ENCODE results near the gene MOXD1.
"Not testable (repeated sequence)": the region's sequence is repeated elsewhere in the genome, so short reads cannot be mapped to it uniquely, and the experiment has no call there.

Gene MOXD1

GRCh38 chr6:132333639-132334520 lies 67.4 kb downstream of the MOXD1 start:
- H3K9ac ChIP-seq (ENCODE audit: low read length) = no peak overlapping the region
- H3K9me3 ChIP-seq (ENCODE audit: control insufficient read depth, low read length) = no peaks in the 10 kb centered on the region
- no peak overlapping the region for H3K4me3 ChIP-seq (ENCODE audit: low read length)
- H3K27me3 ChIP-seq (ENCODE audit: control insufficient read depth, insufficient read depth, low read length) = peaks cover 5% of the 10 kb centered on the region
- peaks cover 6% of the 10 kb centered on the region for H3K4me1 ChIP-seq (ENCODE audit: control insufficient read depth, insufficient read depth, low read length)
- no peaks in the 10 kb centered on the region for H3K36me3 ChIP-seq (ENCODE audit: control insufficient read depth, insufficient read depth, low read length)

DNA sequence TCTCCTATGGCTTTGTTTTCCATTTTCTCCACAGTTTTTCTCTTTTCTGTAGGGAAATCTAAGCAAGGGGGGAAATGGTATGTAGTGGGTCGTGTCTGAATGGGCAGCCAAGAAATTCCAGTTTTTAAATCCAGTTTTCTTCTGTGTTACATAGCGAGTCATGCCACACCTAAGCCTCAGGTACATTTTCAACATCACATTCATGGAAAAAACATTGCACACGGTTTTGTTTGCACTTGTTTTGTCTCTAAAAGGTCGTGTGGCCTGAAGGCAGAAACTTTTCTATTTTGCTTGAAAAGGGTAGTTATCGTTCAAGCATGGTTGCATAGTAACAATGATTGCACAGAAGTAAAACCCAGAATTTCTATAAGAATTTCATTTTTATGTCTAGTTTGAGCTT lies 70.5 kb downstream of the MOXD1 start:
- Histone ChIP-seq H3K9me3 (ENCODE audit: control insufficient read depth, low read length) (no peaks in the 10 kb centered on the region), H3K4me1 (ENCODE audit: control insufficient read depth, insufficient read depth, low read length) (peaks cover 6% of the 10 kb centered on the region), H3K9ac (ENCODE audit: low read length) (no peak overlapping the region), H3K4me3 (ENCODE audit: low read length) (no peak overlapping the region), H3K27me3 (ENCODE audit: control insufficient read depth, insufficient read depth, low read length) (no peaks in the 10 kb centered on the region), H3K36me3 (ENCODE audit: control insufficient read depth, insufficient read depth, low read length) (no peaks in the 10 kb centered on the region)

- H3K9me3 ChIP-seq (ENCODE audit: control insufficient read depth, low read length) = no peaks in the 10 kb centered on the region
- no peaks in the 10 kb centered on the region for H3K4me1 ChIP-seq (ENCODE audit: control insufficient read depth, insufficient read depth, low read length)
- H3K36me3 ChIP-seq (ENCODE audit: control insufficient read depth, insufficient read depth, low read length) = no peaks in the 10 kb centered on the region
- H3K9ac ChIP-seq (ENCODE audit: low read length) = no peak overlapping the region
- H3K4me3 ChIP-seq (ENCODE audit: low read length) = no peak overlapping the region
- no peaks in the 10 kb centered on the region for H3K27me3 ChIP-seq (ENCODE audit: control insufficient read depth, insufficient read depth, low read length)
Measured at GRCh38 chr6:132322398-132322797, 78.9 kb downstream of the MOXD1 start.

DNA sequence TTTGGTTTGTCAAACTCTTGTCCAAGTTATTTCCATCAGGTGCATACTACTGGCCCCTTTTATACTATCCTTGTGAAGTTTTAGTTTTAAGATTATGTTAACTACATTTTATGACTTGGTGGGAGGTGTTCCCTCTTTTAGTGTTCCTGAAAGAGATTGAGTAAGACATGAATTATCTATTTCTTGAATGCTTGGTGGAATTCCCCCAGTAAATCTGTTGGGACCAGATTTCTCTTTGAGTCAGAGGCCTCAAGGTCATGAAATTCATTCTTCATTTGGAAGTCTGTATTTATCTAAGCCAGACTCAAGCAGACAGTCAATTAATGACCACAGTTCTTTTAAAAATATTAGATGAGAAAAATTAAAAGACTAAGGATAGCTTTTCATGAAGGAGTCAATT lies 81.3 kb downstream of the MOXD1 start:
- Histone ChIP-seq H3K4me3 (ENCODE audit: low read length) (no peak overlapping the region), H3K9me3 (ENCODE audit: control insufficient read depth, low read length) (no peaks in the 10 kb centered on the region), H3K4me1 (ENCODE audit: control insufficient read depth, insufficient read depth, low read length) (peaks cover 2% of the 10 kb centered on the region), H3K36me3 (ENCODE audit: control insufficient read depth, insufficient read depth, low read length) (no peaks in the 10 kb centered on the region), H3K9ac (ENCODE audit: low read length) (no peak overlapping the region), H3K27me3 (ENCODE audit: control insufficient read depth, insufficient read depth, low read length) (no peaks in the 10 kb centered on the region)

DNA sequence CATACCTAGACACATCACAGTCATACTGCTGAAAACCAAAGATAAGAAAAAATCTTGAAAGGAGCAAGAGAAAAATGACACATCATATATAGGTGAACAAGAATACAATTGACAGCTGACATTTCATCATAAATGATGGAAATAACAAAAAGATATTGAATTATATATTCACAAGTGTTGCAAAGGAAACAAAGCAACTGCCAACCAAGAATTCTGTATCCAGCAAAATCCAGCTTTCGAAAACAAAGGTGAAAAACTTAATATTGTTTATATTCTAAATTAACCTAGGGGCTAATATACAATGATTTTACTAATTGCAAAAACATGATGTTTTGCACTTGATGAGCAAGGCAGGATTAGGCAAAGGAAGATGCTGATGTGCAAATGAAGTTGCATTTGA lies 84.3 kb downstream of the MOXD1 start:
- H3K9ac ChIP-seq (ENCODE audit: low read length) = no peak overlapping the region
- peaks cover 12% of the 10 kb centered on the region for H3K4me1 ChIP-seq (ENCODE audit: control insufficient read depth, insufficient read depth, low read length)
- H3K27me3 ChIP-seq (ENCODE audit: control insufficient read depth, insufficient read depth, low read length) = no peaks in the 10 kb centered on the region
- H3K4me3 ChIP-seq (ENCODE audit: low read length) = no peak overlapping the region
- H3K36me3 ChIP-seq (ENCODE audit: control insufficient read depth, insufficient read depth, low read length) = no peaks in the 10 kb centered on the region
- no peaks in the 10 kb centered on the region for H3K9me3 ChIP-seq (ENCODE audit: control insufficient read depth, low read length)

DNA sequence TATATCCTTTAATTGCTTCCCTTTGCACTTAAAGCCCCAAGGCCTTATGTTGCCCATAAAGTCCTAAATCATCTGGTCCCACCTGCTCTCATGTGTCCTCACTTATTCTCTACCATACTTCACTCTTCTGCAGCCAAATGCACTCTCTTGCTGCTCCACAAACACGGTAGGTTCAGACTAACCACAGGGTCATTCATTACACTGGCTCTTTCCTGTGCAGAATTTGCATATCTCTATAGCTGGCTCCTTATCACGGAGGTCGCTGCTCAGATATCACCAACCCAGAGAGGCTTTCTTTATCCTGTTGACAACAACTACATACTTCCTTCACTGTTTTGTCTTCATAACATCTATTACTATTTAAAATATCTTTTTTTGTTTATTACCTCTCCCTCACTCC lies 86.8 kb downstream of the MOXD1 start:
- no peak overlapping the region for H3K4me3 ChIP-seq (ENCODE audit: low read length)
- no peaks in the 10 kb centered on the region for H3K27me3 ChIP-seq (ENCODE audit: control insufficient read depth, insufficient read depth, low read length)
- no peaks in the 10 kb centered on the region for H3K9me3 ChIP-seq (ENCODE audit: control insufficient read depth, low read length)
- H3K36me3 ChIP-seq (ENCODE audit: control insufficient read depth, insufficient read depth, low read length) = no peaks in the 10 kb centered on the region
- peaks cover 12% of the 10 kb centered on the region for H3K4me1 ChIP-seq (ENCODE audit: control insufficient read depth, insufficient read depth, low read length)
- no peak overlapping the region for H3K9ac ChIP-seq (ENCODE audit: low read length)

DNA sequence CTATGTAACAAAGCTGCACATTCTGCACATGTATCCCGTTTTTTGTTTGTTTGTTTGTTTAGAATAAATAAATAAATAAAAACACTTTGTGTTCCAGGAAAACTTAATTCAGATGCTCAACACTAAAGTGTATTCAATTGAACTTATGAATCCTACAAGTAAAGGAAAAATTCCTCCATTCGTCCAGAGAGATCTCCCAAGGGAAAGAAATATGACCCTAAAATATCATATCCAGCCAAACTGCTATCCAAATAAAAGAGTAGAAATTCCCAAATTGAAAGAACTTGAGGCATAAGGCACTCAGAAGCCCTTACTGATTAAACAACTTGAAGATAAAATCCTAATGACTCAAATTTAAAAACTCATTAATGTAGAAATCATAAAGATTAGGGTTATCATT lies 90.4 kb downstream of the MOXD1 start:
- H3K9ac ChIP-seq (ENCODE audit: low read length) = no peak overlapping the region
- H3K4me1 ChIP-seq (ENCODE audit: control insufficient read depth, insufficient read depth, low read length) = peaks cover 12% of the 10 kb centered on the region
- H3K27me3 ChIP-seq (ENCODE audit: control insufficient read depth, insufficient read depth, low read length) = no peaks in the 10 kb centered on the region
- H3K4me3 ChIP-seq (ENCODE audit: low read length) = no peak overlapping the region
- no peaks in the 10 kb centered on the region for H3K36me3 ChIP-seq (ENCODE audit: control insufficient read depth, insufficient read depth, low read length)
- H3K9me3 ChIP-seq (ENCODE audit: control insufficient read depth, low read length) = no peaks in the 10 kb centered on the region

DNA sequence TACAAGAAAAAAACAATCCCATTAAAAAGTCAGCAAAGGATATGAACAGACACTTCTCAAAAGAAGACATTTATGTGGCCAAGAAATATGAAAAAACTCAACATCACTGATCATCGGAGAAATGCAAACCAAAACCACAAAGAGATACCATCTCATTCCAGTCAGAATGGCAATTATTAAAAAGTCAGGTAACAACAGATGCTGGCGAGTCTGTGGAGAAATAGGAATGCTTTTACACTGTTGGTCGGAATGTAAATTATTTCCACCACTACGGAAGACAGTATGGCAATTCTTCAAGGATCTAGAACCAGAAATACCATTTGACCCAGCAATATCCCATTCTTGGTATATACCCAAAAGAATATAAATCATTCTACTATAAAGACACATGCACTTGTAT lies 91.1 kb downstream of the MOXD1 start:
- peaks cover 12% of the 10 kb centered on the region for H3K4me1 ChIP-seq (ENCODE audit: control insufficient read depth, insufficient read depth, low read length)
- H3K27me3 ChIP-seq (ENCODE audit: control insufficient read depth, insufficient read depth, low read length); H3K9me3 ChIP-seq (ENCODE audit: control insufficient read depth, low read length); H3K36me3 ChIP-seq (ENCODE audit: control insufficient read depth, insufficient read depth, low read length); H3K9ac ChIP-seq (ENCODE audit: low read length); H3K4me3 ChIP-seq (ENCODE audit: low read length): not testable (repeated sequence)

DNA sequence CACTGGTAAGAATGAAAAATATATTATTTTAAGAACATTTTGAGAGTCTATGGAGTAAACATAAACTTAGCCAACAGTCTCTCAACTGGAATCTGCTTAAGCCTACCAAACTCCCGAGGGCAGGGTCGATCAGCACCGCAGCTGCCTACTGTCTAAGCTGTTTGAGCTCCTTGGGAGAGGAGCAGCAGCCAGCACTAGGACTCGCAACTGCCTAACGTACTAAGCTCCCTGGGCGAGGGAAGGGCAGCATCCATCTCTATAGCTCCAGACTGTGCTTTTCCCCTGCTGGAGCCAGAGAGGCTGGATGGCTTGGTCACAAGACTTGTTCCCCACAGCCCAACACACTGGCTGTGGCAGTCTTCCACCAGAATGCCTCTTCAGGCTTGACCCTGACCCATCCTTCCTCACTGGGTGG lies 96.4 kb downstream of the MOXD1 start:
- Histone ChIP-seq H3K9ac (ENCODE audit: low read length) (no peak overlapping the region), H3K27me3 (ENCODE audit: control insufficient read depth, insufficient read depth, low read length) (peaks cover 5% of the 10 kb centered on the region), H3K4me1 (ENCODE audit: control insufficient read depth, insufficient read depth, low read length) (no peaks in the 10 kb centered on the region), H3K4me3 (ENCODE audit: low read length) (no peak overlapping the region), H3K9me3 (ENCODE audit: control insufficient read depth, low read length) (no peaks in the 10 kb centered on the region), H3K36me3 (ENCODE audit: control insufficient read depth, insufficient read depth, low read length) (no peaks in the 10 kb centered on the region)

DNA sequence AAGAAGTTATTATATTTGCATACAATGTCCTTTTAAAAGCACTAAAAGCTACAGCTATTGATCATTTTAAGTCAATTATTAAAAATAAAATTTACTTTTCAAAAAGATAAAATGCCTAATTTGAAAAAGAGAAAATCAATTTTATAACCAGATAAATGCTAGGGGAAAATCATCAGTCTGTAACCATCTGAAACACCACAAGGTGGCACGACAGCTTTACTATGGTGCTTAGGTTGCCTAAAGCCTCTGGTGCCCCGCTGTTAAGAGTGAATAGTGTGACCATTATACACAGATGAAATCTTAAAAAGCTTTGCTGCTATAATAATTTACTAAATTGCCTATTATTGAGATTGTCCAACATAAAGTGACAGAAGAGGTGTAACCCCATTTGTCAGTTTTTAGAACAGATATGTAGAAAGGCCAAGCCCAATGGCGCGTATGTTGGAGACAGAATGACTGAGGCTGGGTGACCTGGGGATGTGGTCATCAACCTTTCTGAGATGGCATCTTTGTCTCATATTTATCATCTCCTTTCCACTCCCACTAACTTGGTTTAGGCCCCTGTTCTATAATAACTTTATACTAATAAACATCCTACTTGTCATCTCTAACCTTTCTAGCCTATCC lies 100.8 kb downstream of the MOXD1 start:
- Histone ChIP-seq H3K36me3 (ENCODE audit: control insufficient read depth, insufficient read depth, low read length) (no peaks in the 10 kb centered on the region), H3K27me3 (ENCODE audit: control insufficient read depth, insufficient read depth, low read length) (peaks cover 5% of the 10 kb centered on the region), H3K9ac (ENCODE audit: low read length) (no peak overlapping the region)

DNA sequence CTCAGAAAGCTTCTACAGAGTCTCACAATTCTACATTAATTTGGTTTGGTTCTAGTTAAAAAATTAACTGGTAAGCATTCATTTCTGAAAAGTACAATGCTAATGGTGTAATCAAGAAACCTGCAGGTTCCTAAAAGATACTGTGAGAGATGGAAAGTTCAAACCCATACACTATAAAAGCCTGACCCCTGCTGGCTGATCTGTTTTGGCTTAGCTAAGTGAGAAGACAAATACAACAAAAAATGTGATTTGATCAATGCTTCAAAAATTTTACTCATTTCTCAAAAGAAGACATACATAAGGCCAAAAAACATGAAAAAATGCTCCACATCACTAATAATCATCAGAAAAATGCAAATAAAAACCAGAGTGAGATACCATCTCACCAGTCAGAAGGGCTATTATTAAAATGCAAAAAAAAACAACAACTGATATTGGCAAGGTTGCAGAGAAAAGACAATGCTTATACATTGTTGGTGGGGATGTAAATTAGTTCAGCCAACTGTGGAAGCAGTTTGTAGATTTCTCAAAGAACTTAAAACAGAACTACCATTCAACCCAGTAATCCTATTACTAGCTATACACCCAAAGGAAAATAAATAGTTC lies 102.8 kb downstream of the MOXD1 start:
- H3K4me1 ChIP-seq (ENCODE audit: control insufficient read depth, insufficient read depth, low read length) = no peaks in the 10 kb centered on the region
- H3K9me3 ChIP-seq (ENCODE audit: control insufficient read depth, low read length) = no peaks in the 10 kb centered on the region
- H3K9ac ChIP-seq (ENCODE audit: low read length) = no peak overlapping the region
- no peaks in the 10 kb centered on the region for H3K27me3 ChIP-seq (ENCODE audit: control insufficient read depth, insufficient read depth, low read length)
- no peak overlapping the region for H3K4me3 ChIP-seq (ENCODE audit: low read length)
- H3K36me3 ChIP-seq (ENCODE audit: control insufficient read depth, insufficient read depth, low read length) = no peaks in the 10 kb centered on the region

More for the DNA sequence above, 100.8 kb downstream of the MOXD1 start:
- H3K9me3 ChIP-seq (ENCODE audit: control insufficient read depth, low read length) = no peaks in the 10 kb centered on the region
- no peak overlapping the region for H3K4me3 ChIP-seq (ENCODE audit: low read length)
- no peaks in the 10 kb centered on the region for H3K4me1 ChIP-seq (ENCODE audit: control insufficient read depth, insufficient read depth, low read length)

DNA sequence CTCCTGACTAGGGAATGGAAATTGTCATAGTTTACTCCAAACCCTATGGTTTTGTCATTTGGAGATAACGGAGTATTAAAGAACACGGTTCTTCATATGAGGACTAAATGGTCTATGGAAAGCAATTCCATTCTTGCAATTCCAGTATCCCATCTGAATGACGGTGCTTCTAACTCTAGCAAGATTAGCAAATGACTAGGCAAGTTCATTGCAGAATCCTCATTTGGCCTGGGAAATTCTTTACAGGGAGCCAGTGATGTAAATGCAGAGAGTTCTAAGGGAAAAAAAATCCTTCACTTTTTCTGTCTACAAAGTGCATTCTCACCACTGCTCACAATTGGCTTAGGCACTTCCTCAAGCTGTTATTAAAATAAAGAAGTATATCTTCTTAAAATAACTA lies 111.5 kb downstream of the MOXD1 start:
- Histone ChIP-seq H3K4me3 (ENCODE audit: low read length) (no peak overlapping the region), H3K9me3 (ENCODE audit: control insufficient read depth, low read length) (no peaks in the 10 kb centered on the region), H3K9ac (ENCODE audit: low read length) (no peak overlapping the region), H3K36me3 (ENCODE audit: control insufficient read depth, insufficient read depth, low read length) (no peaks in the 10 kb centered on the region), H3K27me3 (ENCODE audit: control insufficient read depth, insufficient read depth, low read length) (no peaks in the 10 kb centered on the region), H3K4me1 (ENCODE audit: control insufficient read depth, insufficient read depth, low read length) (no peaks in the 10 kb centered on the region)
